Rectal smooth muscle tissue (tissue), 1 donor: ENCODE results near the gene OR1D2.
"Not testable (repeated sequence)": the region's sequence is repeated elsewhere in the genome, so short reads cannot be mapped to it uniquely, and the experiment has no call there.

Experiments
- H3K27ac ChIP-seq: one replicate; pipeline ENCODE4 v1.7.0; 2013; ENCODE audit warnings: low read depth, low read length, inconsistent platforms
- H3K27me3 ChIP-seq: one replicate; pipeline ENCODE4 v1.7.0; 2013; ENCODE audit warnings: low read length; ENCODE audit not compliant: control insufficient read depth, insufficient read depth
- H3K36me3 ChIP-seq: one replicate; pipeline ENCODE4 v1.7.0; 2013; ENCODE audit warnings: low read length; ENCODE audit not compliant: control insufficient read depth, insufficient read depth
- H3K4me1 ChIP-seq: one replicate; pipeline ENCODE4 v1.7.0; 2013; ENCODE audit warnings: low read length; ENCODE audit not compliant: control insufficient read depth, insufficient read depth
- H3K4me3 ChIP-seq: one replicate; pipeline ENCODE4 v1.7.0; 2013; ENCODE audit warnings: low read length
- H3K9ac ChIP-seq: one replicate; pipeline ENCODE4 v1.7.0; 2013; ENCODE audit warnings: low read length

The OR1D2 gene

GRCh38 chr17:3104322-3104721, at the start of gene OR1D2:
OR1D2 (minus strand) TSS chr17:3104422; CDS start chr17:3092996, 11,426 bp downstream.
- H3K4me1 ChIP-seq: no peaks in the 10 kb centered on the region

GRCh38 chr17:3137494-3137893, 33.3 kb upstream of the OR1D2 start:
- not testable (repeated sequence) for H3K27me3 ChIP-seq, H3K36me3 ChIP-seq, H3K9ac ChIP-seq, H3K27ac ChIP-seq, H3K4me1 ChIP-seq, H3K4me3 ChIP-seq

More at GRCh38 chr17:3104322-3104721, at the start of gene OR1D2:
- H3K9ac ChIP-seq: no peak within 1 kb of the TSS
- no peaks in the 10 kb centered on the region for H3K27me3 ChIP-seq
- no peak within 1 kb of the TSS for H3K4me3 ChIP-seq
- H3K27ac ChIP-seq: no peak within 1 kb of the TSS
- no peaks in the 10 kb centered on the region for H3K36me3 ChIP-seq

GRCh38 chr17:3127451-3127850, 23.2 kb upstream of the OR1D2 start, which contains the start of gene OR1G1:
OR1G1 (minus strand) TSS chr17:3127551; CDS start chr17:3127551, 0 bp downstream.
- Histone ChIP-seq H3K27me3 (no peaks in the 10 kb centered on the region), H3K4me1 (no peaks in the 10 kb centered on the region), H3K27ac (no peak within 1 kb of the TSS), H3K4me3 (no peak within 1 kb of the TSS), H3K36me3 (no peaks in the 10 kb centered on the region), H3K9ac (no peak within 1 kb of the TSS)

GRCh38 chr17:3073850-3074249, 30.4 kb downstream of the OR1D2 start:
- not testable (repeated sequence) for H3K27ac ChIP-seq, H3K4me3 ChIP-seq, H3K27me3 ChIP-seq, H3K36me3 ChIP-seq, H3K4me1 ChIP-seq, H3K9ac ChIP-seq

GRCh38 chr17:3065192-3065591, 39.0 kb downstream of the OR1D2 start:
- not testable (repeated sequence) for H3K36me3 ChIP-seq, H3K4me1 ChIP-seq, H3K9ac ChIP-seq, H3K27me3 ChIP-seq, H3K4me3 ChIP-seq, H3K27ac ChIP-seq

GRCh38 chr17:3063507-3063906, 40.7 kb downstream of the OR1D2 start, which contains the start of gene OR1D5:
OR1D5 (minus strand) TSS chr17:3063607; CDS start chr17:3063607, 0 bp downstream.
- H3K9ac ChIP-seq, H3K27ac ChIP-seq, H3K36me3 ChIP-seq, H3K27me3 ChIP-seq, H3K4me1 ChIP-seq, H3K4me3 ChIP-seq: not testable (repeated sequence)

- not testable (repeated sequence) for H3K9ac ChIP-seq, H3K36me3 ChIP-seq, H3K27ac ChIP-seq, H3K4me1 ChIP-seq, H3K4me3 ChIP-seq, H3K27me3 ChIP-seq
These were observed 41.3 kb downstream of the OR1D2 start for GRCh38 chr17:3062824-3063377.

- H3K36me3 ChIP-seq, H3K27me3 ChIP-seq, H3K27ac ChIP-seq, H3K4me3 ChIP-seq, H3K9ac ChIP-seq, H3K4me1 ChIP-seq: not testable (repeated sequence)
These were observed 49.4 kb downstream of the OR1D2 start for GRCh38 chr17:3054868-3055267.

- Histone ChIP-seq H3K36me3 (no peaks in the 10 kb centered on the region), H3K27me3 (no peaks in the 10 kb centered on the region), H3K27ac (no peak overlapping the region), H3K4me1 (no peaks in the 10 kb centered on the region), H3K9ac (no peak overlapping the region), H3K4me3 (no peak overlapping the region)
These were observed 54.4 kb downstream of the OR1D2 start for GRCh38 chr17:3049705-3050295.

- H3K36me3 ChIP-seq: no peaks in the 10 kb centered on the region
- H3K4me1 ChIP-seq: no peaks in the 10 kb centered on the region
- H3K9ac ChIP-seq: peak overlapping the region; percentile 18
- H3K27me3 ChIP-seq: no peaks in the 10 kb centered on the region
- H3K27ac ChIP-seq: peak overlapping the region; percentile 57
- peak overlapping the region; percentile 88 for H3K4me3 ChIP-seq
These were observed 55.3 kb downstream of the OR1D2 start for GRCh38 chr17:3048727-3049471.

- Histone ChIP-seq H3K36me3 (no peaks in the 10 kb centered on the region), H3K27me3 (no peaks in the 10 kb centered on the region), H3K27ac (no peak overlapping the region), H3K4me3 (no peak overlapping the region), H3K9ac (no peak overlapping the region), H3K4me1 (no peaks in the 10 kb centered on the region)
These were observed 57.5 kb downstream of the OR1D2 start for GRCh38 chr17:3046753-3047152.

GRCh38 chr17:3043737-3044365, 60.4 kb downstream of the OR1D2 start:
- H3K4me3 ChIP-seq: no peak overlapping the region
- no peaks in the 10 kb centered on the region for H3K4me1 ChIP-seq
- no peak overlapping the region for H3K27ac ChIP-seq
- no peaks in the 10 kb centered on the region for H3K36me3 ChIP-seq
- H3K27me3 ChIP-seq: no peaks in the 10 kb centered on the region
- no peak overlapping the region for H3K9ac ChIP-seq
